SU-DHL-6 (cell line): Measurements from ENCODE around the gene PSAPL1.

Experiments used
- EZH2phosphoT487 ChIP-seq: fragments of 200-600 bp; sonication (generic), shearing (Covaris generic); conservative IDR thresholded peaks from 2 replicates; pipeline ENCODE4 v1.6.1; 2018; ENCODE audit warnings: mild to moderate bottlenecking, antibody characterized with exemption, low read length, moderate library complexity, mixed read lengths
- TF ChIP-seq, protein P1 (sequence below): fragments of 200-600 bp; sonication (generic); IDR thresholded peaks from one replicate; pipeline ENCODE4 v1.5.1; 2017; ENCODE audit warnings: antibody characterized with exemption, mild to moderate bottlenecking, low read length, moderate library complexity; ENCODE audit not compliant: insufficient read depth, poor library complexity, severe bottlenecking

DNA sequence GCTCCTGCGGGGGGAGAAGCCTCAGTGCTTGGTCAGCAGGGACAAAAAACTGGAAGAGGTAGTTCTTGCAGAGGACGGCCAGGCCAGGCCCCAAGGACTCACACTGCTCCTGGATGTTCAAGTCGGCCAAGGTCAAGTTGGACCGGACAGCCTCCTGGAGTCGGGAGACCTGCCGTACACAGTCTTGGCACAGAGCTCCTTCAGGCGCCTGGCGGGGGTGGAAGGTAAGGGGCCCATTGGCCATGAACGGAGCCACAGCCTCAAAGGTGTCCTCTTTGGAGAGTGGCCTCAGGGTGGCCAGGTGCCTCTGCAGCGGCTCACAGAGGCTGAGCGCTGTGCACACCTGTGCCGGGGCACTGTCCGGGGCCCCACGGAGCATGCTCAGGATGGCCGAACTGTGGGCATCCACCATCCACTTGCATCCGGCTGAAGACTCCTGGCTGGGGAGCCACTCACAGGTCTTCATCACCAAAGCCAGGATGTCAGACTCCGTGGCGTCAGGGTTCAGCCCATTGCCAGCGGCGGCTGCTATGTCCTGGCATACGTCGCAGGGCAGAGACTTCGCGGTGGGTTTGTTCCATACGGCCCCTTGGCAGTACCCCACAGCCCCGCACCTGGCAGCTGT is 477 bp downstream of the PSAPL1 start:
- TF ChIP-seq, protein P1, sequence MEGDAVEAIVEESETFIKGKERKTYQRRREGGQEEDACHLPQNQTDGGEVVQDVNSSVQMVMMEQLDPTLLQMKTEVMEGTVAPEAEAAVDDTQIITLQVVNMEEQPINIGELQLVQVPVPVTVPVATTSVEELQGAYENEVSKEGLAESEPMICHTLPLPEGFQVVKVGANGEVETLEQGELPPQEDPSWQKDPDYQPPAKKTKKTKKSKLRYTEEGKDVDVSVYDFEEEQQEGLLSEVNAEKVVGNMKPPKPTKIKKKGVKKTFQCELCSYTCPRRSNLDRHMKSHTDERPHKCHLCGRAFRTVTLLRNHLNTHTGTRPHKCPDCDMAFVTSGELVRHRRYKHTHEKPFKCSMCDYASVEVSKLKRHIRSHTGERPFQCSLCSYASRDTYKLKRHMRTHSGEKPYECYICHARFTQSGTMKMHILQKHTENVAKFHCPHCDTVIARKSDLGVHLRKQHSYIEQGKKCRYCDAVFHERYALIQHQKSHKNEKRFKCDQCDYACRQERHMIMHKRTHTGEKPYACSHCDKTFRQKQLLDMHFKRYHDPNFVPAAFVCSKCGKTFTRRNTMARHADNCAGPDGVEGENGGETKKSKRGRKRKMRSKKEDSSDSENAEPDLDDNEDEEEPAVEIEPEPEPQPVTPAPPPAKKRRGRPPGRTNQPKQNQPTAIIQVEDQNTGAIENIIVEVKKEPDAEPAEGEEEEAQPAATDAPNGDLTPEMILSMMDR, result no peak
- TF ChIP-seq EZH2phosphoT487, result no peak
